SU-DHL-6 (cell line): ENCODE data around the gene LTBP2.

ENCODE experiments used
- H2AFZ ChIP-seq: fragments of 200-600 bp; sonication (generic); 2 replicates; pipeline ENCODE4 v1.6.1; 2014; ENCODE audit warnings: low read depth, mild to moderate bottlenecking, moderate library complexity, mixed read lengths, antibody characterized with exemption, low read length; ENCODE audit not compliant: severe bottlenecking
- H3F3A ChIP-seq: fragments of 200-600 bp; shearing (Covaris generic); 2 replicates; pipeline ENCODE4 v1.6.0; 2016; ENCODE audit warnings: antibody characterized with exemption, mild to moderate bottlenecking; ENCODE audit not compliant: insufficient read depth
- H3K27ac ChIP-seq: fragments of 200-600 bp; sonication (generic); 2 replicates; pipeline ENCODE4 v1.5.1; 2016; ENCODE audit warnings: low read depth, mild to moderate bottlenecking, low read length, moderate library complexity, mixed read lengths
- H3K27me3 ChIP-seq: fragments of 200-600 bp; sonication (generic), shearing (Covaris generic); 2 replicates; pipeline ENCODE4 v1.6.0; 2014; ENCODE audit warnings: mild to moderate bottlenecking, low read length
- H3K36me3 ChIP-seq: fragments of 200-600 bp; sonication (generic); 2 replicates; pipeline ENCODE4 v1.6.1; 2014; ENCODE audit warnings: mild to moderate bottlenecking, low read length, mixed read lengths
- H3K4me2 ChIP-seq: fragments of 300-600, 200-600 bp; shearing (Covaris generic), sonication (generic); 2 replicates; pipeline ENCODE4 v1.6.0; 2014; ENCODE audit warnings: low read length, low read depth, mild to moderate bottlenecking; ENCODE audit not compliant: poor library complexity, severe bottlenecking
- H3K4me3 ChIP-seq: fragments of 200-600 bp; sonication (generic); 2 replicates; pipeline ENCODE4 v1.5.1; 2014; ENCODE audit warnings: antibody characterized with exemption, low read length, mild to moderate bottlenecking, mixed read lengths; ENCODE audit not compliant: insufficient read depth, poor library complexity, severe bottlenecking
- H3K79me2 ChIP-seq: fragments of 200-600 bp; sonication (generic); 2 replicates; pipeline ENCODE4 v1.6.1; 2014; ENCODE audit warnings: mild to moderate bottlenecking, low read length, moderate library complexity; ENCODE audit not compliant: insufficient read depth
- H3K9ac ChIP-seq: fragments of 200-600 bp; sonication (generic); 2 replicates; pipeline ENCODE4 v1.7.0; 2014; ENCODE audit warnings: mild to moderate bottlenecking, low read length
- H3K9me2 ChIP-seq: fragments of 200-600 bp; sonication (generic); replicated peaks from 2 replicates; pipeline ENCODE4 v1.6.1; 2014; ENCODE audit warnings: low read length; ENCODE audit not compliant: insufficient read depth
- H3K9me3 ChIP-seq: fragments of 200-600 bp; sonication (generic); 2 replicates; pipeline ENCODE4 v1.6.1; 2014; ENCODE audit warnings: low read length, mixed read lengths; ENCODE audit not compliant: insufficient read depth
- H4K20me1 ChIP-seq: fragments of 200-600 bp; sonication (generic); 2 replicates; pipeline ENCODE4 v1.6.1; 2014; ENCODE audit warnings: low read depth, mild to moderate bottlenecking, antibody characterized with exemption, low read length, moderate library complexity, mixed read lengths
- CTCF ChIP-seq: fragments of 200-600 bp; sonication (generic); IDR thresholded peaks from one replicate; pipeline ENCODE4 v1.5.1; 2017; ENCODE audit warnings: antibody characterized with exemption, mild to moderate bottlenecking, low read length, moderate library complexity; ENCODE audit not compliant: insufficient read depth, poor library complexity, severe bottlenecking
- EZH2phosphoT487 ChIP-seq: fragments of 200-600 bp; sonication (generic), shearing (Covaris generic); conservative IDR thresholded peaks from 2 replicates; pipeline ENCODE4 v1.6.1; 2018; ENCODE audit warnings: mild to moderate bottlenecking, antibody characterized with exemption, low read length, moderate library complexity, mixed read lengths

LTBP2 gene

GRCh38 chr14:74619672-74620131, 7.7 kb upstream of the LTBP2 start:
- no peaks in the 10 kb centered on the region for H3K9me2 ChIP-seq
- no peak overlapping the region for H3K4me3 ChIP-seq
- H3K9me3 ChIP-seq: no peaks in the 10 kb centered on the region
- H2AFZ ChIP-seq: no peak overlapping the region
- H4K20me1 ChIP-seq: no peaks in the 10 kb centered on the region
- H3K36me3 ChIP-seq: no peaks in the 10 kb centered on the region
- H3K9ac ChIP-seq: no peak overlapping the region
- no peaks in the 10 kb centered on the region for H3F3A ChIP-seq
- TF ChIP-seq EZH2phosphoT487: no peak
- TF ChIP-seq CTCF: no peak
- H3K27ac ChIP-seq: no peak overlapping the region
- H3K79me2 ChIP-seq: no peaks in the 10 kb centered on the region
- no peak overlapping the region for H3K4me2 ChIP-seq
- H3K27me3 ChIP-seq: no peaks in the 10 kb centered on the region

GRCh38 chr14:74618078-74618952, 6.3 kb upstream of the LTBP2 start:
- Histone ChIP-seq H3F3A (no peaks in the 10 kb centered on the region), H3K4me2 (no peak overlapping the region), H3K9ac (no peak overlapping the region), H4K20me1 (no peaks in the 10 kb centered on the region), H3K9me3 (no peaks in the 10 kb centered on the region), H3K9me2 (no peaks in the 10 kb centered on the region), H2AFZ (no peak overlapping the region), H3K27me3 (no peaks in the 10 kb centered on the region), H3K27ac (no peak overlapping the region), H3K4me3 (no peak overlapping the region), H3K36me3 (no peaks in the 10 kb centered on the region), H3K79me2 (no peaks in the 10 kb centered on the region)
- TF ChIP-seq EZH2phosphoT487 (no peak), CTCF (no peak)

GRCh38 chr14:74616996-74617700, 5.1 kb upstream of the LTBP2 start:
- Histone ChIP-seq H4K20me1 (no peaks in the 10 kb centered on the region), H3K36me3 (no peaks in the 10 kb centered on the region), H3K4me3 (no peak overlapping the region), H3K79me2 (no peaks in the 10 kb centered on the region), H3K27me3 (no peaks in the 10 kb centered on the region), H3K9me2 (no peaks in the 10 kb centered on the region), H3F3A (no peaks in the 10 kb centered on the region), H3K4me2 (no peak overlapping the region), H2AFZ (no peak overlapping the region), H3K9ac (no peak overlapping the region), H3K9me3 (no peaks in the 10 kb centered on the region), H3K27ac (no peak overlapping the region)
- TF ChIP-seq CTCF (no peak), EZH2phosphoT487 (no peak)
